Neuronal stem cell (in vitro differentiated cells): Measurements from ENCODE around the gene POTEF.
"Not testable (repeated sequence)": the region's sequence is repeated elsewhere in the genome, so short reads cannot be mapped to it uniquely, and the experiment has no call there.

Experiments
- DNase-seq: peaks from one replicate; pipeline ENCODE4 v3.0.0-alpha.2; 2013; ENCODE audit warnings: low spot score
- H2AFZ ChIP-seq: one replicate; pipeline ENCODE4 v1.6.1; 2013; ENCODE audit warnings: mild to moderate bottlenecking, low read length, inconsistent platforms
- H2AK5ac ChIP-seq: 2 replicates; pipeline ENCODE4 v1.6.1; 2013; ENCODE audit warnings: low read depth, mild to moderate bottlenecking, inconsistent platforms, low read length, moderate library complexity, mixed read lengths
- H2BK120ac ChIP-seq: 2 replicates; pipeline ENCODE4 v1.6.1; 2013; ENCODE audit warnings: low read depth, mild to moderate bottlenecking, inconsistent platforms, low read length, moderate library complexity, mixed read lengths
- H2BK12ac ChIP-seq: one replicate; pipeline ENCODE4 v1.6.1; 2013; ENCODE audit warnings: low read length, inconsistent platforms
- H2BK15ac ChIP-seq: 2 replicates; pipeline ENCODE4 v1.6.1; 2013; ENCODE audit warnings: mild to moderate bottlenecking, low read length, inconsistent platforms, mixed read lengths
- H2BK5ac ChIP-seq: one replicate; pipeline ENCODE4 v1.6.1; 2013; ENCODE audit warnings: inconsistent platforms, mild to moderate bottlenecking, low read length, moderate library complexity
- H3K14ac ChIP-seq: one replicate; pipeline ENCODE4 v1.6.1; 2013; ENCODE audit warnings: low read length, inconsistent platforms
- H3K18ac ChIP-seq: 2 replicates; pipeline ENCODE4 v1.6.1; 2013; ENCODE audit warnings: low read length, inconsistent platforms
- H3K23ac ChIP-seq: 2 replicates; pipeline ENCODE4 v1.6.1; 2013; ENCODE audit warnings: low read depth, mild to moderate bottlenecking, mixed read lengths, low read length, inconsistent platforms; ENCODE audit not compliant: poor library complexity
- H3K27ac ChIP-seq: replicated peaks from 3 replicates; pipeline ENCODE4 v1.5.1; 2013; ENCODE audit warnings: low read length, inconsistent platforms
- H3K27me3 ChIP-seq, 3 experiments: 2 replicates each; pipeline ENCODE4 v1.6.1; 2013; ENCODE audit warnings: low read length in 3 of 3, mild to moderate bottlenecking in 2 of 3, inconsistent platforms in 1 of 3, low read depth in 1 of 3, mixed read lengths in 1 of 3, moderate library complexity in 1 of 3; ENCODE audit not compliant: control insufficient read depth in 3 of 3, insufficient read depth in 3 of 3
- H3K36me3 ChIP-seq, 2 donors: replicated peaks in 1 of 2; 2 replicates each; pipeline ENCODE4 v1.6.1; 2013; ENCODE audit warnings: low read length in 2 of 2; ENCODE audit not compliant: control insufficient read depth in 2 of 2, insufficient read depth in 2 of 2
- H3K4ac ChIP-seq: 2 replicates; pipeline ENCODE4 v1.6.1; 2013; ENCODE audit warnings: inconsistent platforms, mild to moderate bottlenecking, low read length, moderate library complexity
- H3K4me1 ChIP-seq, 2 donors: 1 replicate in 1 of 2; 2 replicates in 1 of 2; pipeline ENCODE4 v1.6.1; 2013; ENCODE audit warnings: low read length in 2 of 2, low read depth in 1 of 2; ENCODE audit not compliant: control insufficient read depth in 2 of 2, insufficient read depth in 1 of 2
- H3K4me2 ChIP-seq: one replicate; pipeline ENCODE4 v1.6.1; 2013; ENCODE audit warnings: mild to moderate bottlenecking, low read length, inconsistent platforms; ENCODE audit not compliant: insufficient read depth, poor library complexity, severe bottlenecking
- H3K4me3 ChIP-seq, 2 donors: 2 replicates each; pipeline ENCODE4 v1.5.1; 2013; ENCODE audit warnings: low read length in 2 of 2, mild to moderate bottlenecking in 2 of 2, inconsistent platforms in 1 of 2, moderate library complexity in 1 of 2
- H3K79me1 ChIP-seq: one replicate; pipeline ENCODE4 v1.6.1; 2013; ENCODE audit warnings: low read depth, mild to moderate bottlenecking, inconsistent platforms, low read length, moderate library complexity
- H3K9ac ChIP-seq: one replicate; pipeline ENCODE4 v1.6.1; 2013; ENCODE audit warnings: mild to moderate bottlenecking, low read depth, low read length, inconsistent platforms; ENCODE audit not compliant: poor library complexity
- H3K9me3 ChIP-seq, 2 donors: replicated peaks in 1 of 2; 2 replicates each; pipeline versions ENCODE3 to v1.6.1; 2013; ENCODE audit warnings: low read length in 2 of 2, mild to moderate bottlenecking in 2 of 2, inconsistent platforms in 1 of 2, low read depth in 1 of 2, mixed read lengths in 1 of 2, moderate library complexity in 1 of 2; ENCODE audit not compliant: control insufficient read depth in 2 of 2, insufficient read depth in 1 of 2
- H4K8ac ChIP-seq: one replicate; pipeline ENCODE4 v1.6.1; 2013; ENCODE audit warnings: low read depth, mild to moderate bottlenecking, inconsistent platforms, low read length, moderate library complexity
- H4K91ac ChIP-seq: one replicate; pipeline ENCODE4 v1.6.1; 2013; ENCODE audit warnings: low read length, low read depth, mild to moderate bottlenecking, inconsistent platforms; ENCODE audit not compliant: poor library complexity
- WGBS, 2 donors: extraction: QIAGEN DNeasy Blood & Tissue Kit; methylation state at CpG; one replicate each; pipeline ENCODE4 v1.1.7; 2013; ENCODE audit warnings: missing lambda C conversion rate in 2 of 2, mixed read lengths in 1 of 2; ENCODE audit not compliant: insufficient read length in 2 of 2, insufficient replicate concordance in 1 of 2; ENCODE audit errors: extremely low coverage in 2 of 2; 5-methylcytosine and 5-hydroxymethylcytosine counted together

Gene POTEF

GRCh38 chr2:130056336-130056735 is 72.7 kb downstream of the POTEF start:
- H4K8ac ChIP-seq, H3K18ac ChIP-seq, H3K79me1 ChIP-seq, H2AFZ ChIP-seq, H3K4ac ChIP-seq, H3K27me3 ChIP-seq, DNase-seq, H3K4me3 ChIP-seq, H3K9ac ChIP-seq, H2BK15ac ChIP-seq, H3K4me2 ChIP-seq, H3K14ac ChIP-seq, H3K23ac ChIP-seq, H2BK5ac ChIP-seq, H3K9me3 ChIP-seq, H4K91ac ChIP-seq, H3K36me3 ChIP-seq, H3K4me1 ChIP-seq, H2AK5ac ChIP-seq, H3K27ac ChIP-seq, H2BK12ac ChIP-seq, H2BK120ac ChIP-seq: not testable (repeated sequence)
- WGBS, 2 donors: no CpG with 5 or more reads among the region's 7 CpGs

- not testable (repeated sequence) for H3K4me3 ChIP-seq, H3K23ac ChIP-seq, H3K18ac ChIP-seq, H3K27ac ChIP-seq, H2BK5ac ChIP-seq, H2AFZ ChIP-seq, H3K79me1 ChIP-seq, H2BK120ac ChIP-seq, H3K14ac ChIP-seq, DNase-seq, H3K4ac ChIP-seq, H3K9me3 ChIP-seq, H4K91ac ChIP-seq, H2BK15ac ChIP-seq, H3K4me2 ChIP-seq, H3K36me3 ChIP-seq, H3K4me1 ChIP-seq, H2AK5ac ChIP-seq, H4K8ac ChIP-seq, H3K9ac ChIP-seq, H2BK12ac ChIP-seq, H3K27me3 ChIP-seq
- WGBS, 2 donors: no CpG with 5 or more reads among the region's 7 CpGs
Measured at GRCh38 chr2:130053217-130053911, 75.7 kb downstream of the POTEF start.

GRCh38 chr2:130052376-130052775 is 76.6 kb downstream of the POTEF start:
- not testable (repeated sequence) for H3K36me3 ChIP-seq, H2BK120ac ChIP-seq, H4K8ac ChIP-seq, H3K79me1 ChIP-seq, H2BK12ac ChIP-seq, DNase-seq, H3K23ac ChIP-seq, H2AFZ ChIP-seq, H3K9ac ChIP-seq, H2AK5ac ChIP-seq, H2BK15ac ChIP-seq, H3K4me1 ChIP-seq, H3K27ac ChIP-seq, H3K4ac ChIP-seq, H4K91ac ChIP-seq, H3K9me3 ChIP-seq, H3K27me3 ChIP-seq, H3K14ac ChIP-seq, H3K4me3 ChIP-seq, H3K4me2 ChIP-seq, H2BK5ac ChIP-seq, H3K18ac ChIP-seq
- WGBS, 2 donors: no CpG with 5 or more reads among the region's 5 CpGs

- H3K23ac ChIP-seq, H2AFZ ChIP-seq, DNase-seq, H2BK12ac ChIP-seq, H3K27me3 ChIP-seq, H3K9me3 ChIP-seq, H2BK120ac ChIP-seq, H3K9ac ChIP-seq, H3K27ac ChIP-seq, H2BK15ac ChIP-seq, H3K4me3 ChIP-seq, H3K18ac ChIP-seq, H2BK5ac ChIP-seq, H2AK5ac ChIP-seq, H4K8ac ChIP-seq, H3K4ac ChIP-seq, H3K4me1 ChIP-seq, H3K14ac ChIP-seq, H3K79me1 ChIP-seq, H3K36me3 ChIP-seq, H3K4me2 ChIP-seq, H4K91ac ChIP-seq: not testable (repeated sequence)
- no CpG with 5 or more reads among the region's 4 CpGs for WGBS, 2 donors
Measured at GRCh38 chr2:130048422-130048821, 80.6 kb downstream of the POTEF start.
